GM23248 (cell line): ENCODE results near the gene ZDHHC20.

Experiments
- EZH2 ChIP-seq: fragments of 200-600 bp; sonication (generic); IDR thresholded peaks from 2 replicates; pipeline ENCODE4 v1.6.1; 2018; ENCODE audit warnings: antibody characterized with exemption, mild to moderate bottlenecking; ENCODE audit not compliant: insufficient read depth, poor library complexity, severe bottlenecking
- EZH2phosphoT487 ChIP-seq: fragments of 200-600 bp; sonication (generic); IDR thresholded peaks from 2 replicates; pipeline ENCODE4 v1.6.1; 2018; ENCODE audit warnings: antibody characterized with exemption, moderate library complexity, mild to moderate bottlenecking, low read depth; ENCODE audit not compliant: insufficient read depth

DNA sequence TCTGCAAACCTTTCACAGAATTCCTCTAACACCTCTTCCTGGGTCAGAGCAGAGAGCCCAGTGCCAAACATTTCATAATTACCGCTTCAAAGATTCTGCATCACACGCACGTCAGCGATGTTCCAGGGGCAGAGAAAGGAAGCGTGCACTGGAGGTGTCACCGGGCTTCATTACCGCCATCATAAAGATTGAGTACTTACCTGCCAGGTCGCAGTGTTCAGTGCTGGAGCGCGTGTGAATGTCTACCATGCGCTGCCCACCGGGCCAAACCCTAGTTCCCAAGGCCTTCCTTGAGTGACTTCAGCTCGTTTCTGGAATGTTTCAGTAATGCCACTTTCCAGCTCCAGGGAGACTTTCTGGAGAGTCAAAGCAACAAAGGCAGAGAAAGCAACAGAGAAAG is 104.4 kb downstream of the ZDHHC20 start:
- TF ChIP-seq EZH2 (no peak), EZH2phosphoT487 (no peak)
